AG08396 (cell line): ENCODE measurements around the gene KRT33A.

Experiments used
- DNase-seq: peaks from one replicate; pipeline ENCODE4 v3.0.0; 2012; ENCODE audit warnings: low spot score, mixed read lengths

KRT33A gene

GRCh38 chr17:41329279-41329948, 21.2 kb downstream of the KRT33A start:
- peak; percentile 71 for DNase-seq

DNA sequence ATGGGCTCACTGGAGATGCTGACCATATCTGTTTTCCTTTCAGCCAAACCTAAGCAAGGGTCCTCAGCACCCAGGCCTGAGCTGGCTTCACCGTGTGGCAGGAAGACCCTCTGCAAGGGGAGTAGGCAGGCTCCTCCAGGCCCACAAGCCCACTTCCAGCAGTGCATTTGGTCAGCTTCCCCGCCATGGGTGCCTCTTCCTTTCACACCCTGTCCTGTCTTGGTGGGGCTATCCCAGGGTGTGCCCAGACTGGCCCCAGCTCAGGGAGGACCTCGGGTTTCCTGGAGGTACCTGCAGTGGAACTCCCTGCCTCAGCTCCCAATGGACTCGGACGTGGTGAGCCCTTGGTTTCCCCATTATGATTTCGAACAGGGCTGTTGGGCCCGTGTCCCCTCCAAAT, 22.4 kb downstream of the KRT33A start:
- DNase-seq, result no peak

GRCh38 chr17:41327411-41328120, 23.1 kb downstream of the KRT33A start:
- no peak for DNase-seq

DNA sequence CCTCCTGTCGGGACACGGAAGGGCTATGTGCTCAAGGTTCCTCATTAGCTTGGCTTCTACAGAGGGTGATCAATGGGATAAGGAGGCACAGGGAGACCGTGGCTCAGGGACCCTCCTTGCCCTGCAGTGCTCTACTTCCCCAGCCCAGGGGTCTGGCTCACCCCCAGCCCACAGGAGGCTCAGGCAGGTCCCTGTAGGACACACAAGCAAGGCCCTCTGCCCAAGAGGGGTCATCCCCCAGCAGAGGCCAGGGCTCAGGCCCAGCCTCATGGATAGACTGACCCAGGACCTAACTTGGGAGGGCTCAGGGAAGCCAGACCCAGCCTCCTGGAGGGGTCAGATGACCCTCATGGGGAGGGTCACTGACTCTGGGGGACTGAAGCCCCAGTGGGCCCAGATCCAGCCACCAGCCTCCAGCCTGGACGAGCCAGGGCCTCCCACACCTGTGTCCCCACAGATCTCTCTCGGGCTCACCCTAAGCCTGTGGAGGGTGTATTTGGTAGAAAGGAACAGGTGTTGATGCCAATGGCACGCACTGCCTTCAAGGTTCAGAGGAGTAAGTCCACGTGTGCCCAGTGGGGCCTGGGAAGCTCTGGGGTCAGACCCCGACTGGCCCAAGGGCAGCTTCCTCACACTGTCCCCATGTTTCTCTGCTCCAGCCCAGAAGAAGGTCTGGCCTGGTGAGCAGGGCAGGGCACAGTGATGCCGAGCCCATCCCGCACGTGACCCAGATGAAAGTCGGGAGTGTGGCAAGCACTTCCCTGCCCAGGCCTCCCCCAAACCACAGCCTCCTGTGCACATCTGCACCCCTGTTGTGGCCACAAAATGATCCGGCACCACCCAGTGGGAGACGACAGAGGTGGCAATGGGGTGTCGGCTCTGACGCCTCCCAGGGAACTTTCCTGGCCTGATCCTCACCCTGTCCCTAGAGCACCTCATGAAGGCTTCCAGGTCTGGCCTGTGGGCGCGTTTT, 24.2 kb downstream of the KRT33A start:
- no peak for DNase-seq

DNA sequence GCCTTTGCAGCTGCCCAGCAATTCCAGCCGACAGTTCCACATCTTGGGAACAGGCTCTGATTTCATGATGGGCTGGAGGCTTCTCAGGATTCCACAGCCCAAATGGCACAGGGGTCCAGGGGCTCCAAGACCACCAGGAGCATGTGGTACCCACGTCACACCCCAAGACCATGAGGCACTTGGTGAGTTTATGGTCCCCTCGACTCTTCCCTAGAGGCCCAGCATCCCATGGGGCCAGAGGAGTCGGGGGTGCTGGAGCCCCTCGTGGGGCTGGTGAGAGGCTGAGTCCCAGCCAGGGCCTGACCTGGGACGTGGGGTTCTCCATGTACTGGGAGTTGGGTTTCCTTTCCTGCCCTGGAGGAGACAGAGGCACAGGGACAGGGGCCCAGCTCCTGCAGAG, 25.0 kb downstream of the KRT33A start:
- DNase-seq, result no peak

GRCh38 chr17:41325126-41325525, 25.5 kb downstream of the KRT33A start:
- no peak for DNase-seq

- DNase-seq, result no peak
Observed at GRCh38 chr17:41324180-41325075, 26.2 kb downstream of the KRT33A start.

DNA sequence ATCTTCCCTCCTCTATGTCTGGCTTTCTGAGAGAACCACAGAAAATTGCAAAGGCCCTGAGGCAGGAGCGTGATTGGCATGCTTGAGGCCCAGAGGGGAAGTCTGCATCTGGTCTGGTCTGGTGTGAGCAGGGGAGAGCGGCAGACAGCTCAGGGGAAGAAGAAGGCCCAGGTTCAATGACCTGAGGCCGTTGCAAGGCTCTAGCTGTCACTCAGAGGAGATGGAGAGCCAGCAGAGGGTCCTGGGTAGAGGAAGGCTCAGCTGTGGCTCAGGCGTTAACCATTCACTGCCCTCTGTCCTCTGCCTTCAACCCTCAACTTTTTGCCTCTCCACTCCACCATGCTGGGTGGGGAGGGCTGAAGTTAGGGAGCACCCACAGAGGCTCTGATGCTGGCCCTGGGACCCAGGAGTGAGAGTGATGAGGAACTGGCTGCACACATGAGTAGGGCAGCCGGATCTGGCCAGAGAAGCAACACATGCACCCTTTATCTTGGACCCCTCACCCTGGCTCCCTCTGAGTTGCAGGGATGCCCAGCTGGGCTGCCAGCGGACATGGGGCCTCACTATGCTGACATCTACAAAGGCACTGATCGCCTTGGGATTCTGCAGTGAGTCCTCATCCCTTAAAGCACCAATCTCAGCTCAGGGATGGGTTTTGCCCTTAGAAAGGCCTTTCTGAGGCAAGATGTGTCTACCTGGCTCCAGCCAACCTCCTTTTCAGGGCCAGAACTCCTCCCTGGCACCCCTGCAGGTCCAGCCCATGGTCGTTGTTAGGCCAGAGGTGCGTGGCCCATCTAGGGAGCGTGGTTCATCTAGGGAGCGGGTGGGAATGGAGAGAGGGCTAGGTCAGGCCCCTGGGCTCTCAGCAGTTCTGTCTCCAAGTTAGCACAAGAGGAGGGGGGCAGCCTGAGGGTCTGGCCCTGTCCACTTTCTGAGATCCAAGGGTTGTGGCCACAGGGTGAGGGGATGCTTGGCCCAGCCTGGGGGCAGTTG, 27.4 kb downstream of the KRT33A start:
- DNase-seq, result no peak

DNA sequence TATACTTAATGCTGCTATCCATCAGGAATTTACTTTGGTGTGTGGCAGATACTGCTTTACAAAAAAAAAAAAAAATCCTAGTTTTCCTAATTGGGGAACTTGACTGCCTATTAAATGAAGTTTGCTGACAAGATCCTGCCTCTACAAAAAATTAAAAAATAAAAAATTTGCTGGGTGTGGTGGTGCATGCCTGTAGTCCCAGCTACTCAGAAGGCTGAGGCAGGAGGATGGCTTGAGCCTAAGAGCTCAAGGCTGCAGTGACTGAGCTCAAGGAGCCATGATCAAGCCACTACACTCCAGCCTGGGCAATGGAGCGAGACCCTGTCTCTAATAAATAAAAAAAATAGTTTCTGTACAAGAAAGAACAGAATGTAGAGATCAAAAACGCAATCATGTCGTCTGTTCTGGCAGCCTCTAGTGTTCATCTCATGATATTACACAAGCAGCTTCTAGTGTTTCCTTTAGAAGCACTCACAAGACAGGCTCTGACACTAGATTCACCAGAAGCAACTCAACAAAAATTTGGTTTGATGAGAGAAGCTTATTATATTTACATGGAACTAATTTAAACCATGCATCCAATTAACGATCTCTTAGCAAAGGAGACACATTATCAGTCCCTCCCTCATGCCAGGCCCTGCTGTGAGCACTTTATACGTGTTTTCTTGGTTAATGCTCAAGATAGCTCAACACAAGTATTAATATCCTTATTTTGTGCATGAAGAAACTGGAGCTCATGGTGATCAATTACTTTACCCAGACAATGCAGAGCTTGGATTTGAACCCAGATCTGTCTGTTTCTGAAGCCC, 28.3 kb downstream of the KRT33A start:
- DNase-seq, result peak; percentile 55

GRCh38 chr17:41318231-41318630, 32.4 kb downstream of the KRT33A start:
- no peak for DNase-seq

- DNase-seq, result no peak
Observed at GRCh38 chr17:41315814-41316445, 34.7 kb downstream of the KRT33A start.

- no peak for DNase-seq
Observed at GRCh38 chr17:41315204-41315794, 35.3 kb downstream of the KRT33A start, which contains the start of gene KRTAP17-1. KRTAP17-1 (minus strand) TSS chr17:41315710; CDS start chr17:41315650, 60 bp downstream.

GRCh38 chr17:41311111-41311510, 39.5 kb downstream of the KRT33A start:
- DNase-seq, result no peak

DNA sequence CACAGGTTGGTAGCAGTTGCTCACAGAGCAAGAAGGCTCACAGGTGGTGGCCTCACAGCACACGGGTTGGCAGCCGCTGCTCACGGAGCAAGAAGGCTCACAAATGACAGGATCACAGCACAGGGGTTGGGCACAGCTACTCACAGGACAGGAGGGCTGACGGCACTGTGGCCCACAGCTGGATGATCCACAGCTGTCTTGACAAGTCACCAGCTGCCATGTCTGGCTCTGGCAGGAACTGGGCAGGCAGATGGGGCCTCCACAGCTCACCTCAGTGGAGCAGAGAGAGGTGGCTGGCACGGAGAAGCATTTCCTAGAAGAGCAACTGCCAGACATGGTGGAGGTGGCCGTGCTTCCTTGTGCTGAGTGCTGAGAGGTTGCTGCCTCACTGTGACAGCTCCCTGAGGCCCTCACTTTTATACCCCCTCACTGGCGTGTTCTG, 41.7 kb downstream of the KRT33A start, which contains the start of gene KRTAP16-1:
TSS of gene KRTAP16-1 (minus strand) at position 392 of the 442 bp plus-strand sequence. CDS start at position 336, 56 bp downstream.
- DNase-seq, result no peak

DNA sequence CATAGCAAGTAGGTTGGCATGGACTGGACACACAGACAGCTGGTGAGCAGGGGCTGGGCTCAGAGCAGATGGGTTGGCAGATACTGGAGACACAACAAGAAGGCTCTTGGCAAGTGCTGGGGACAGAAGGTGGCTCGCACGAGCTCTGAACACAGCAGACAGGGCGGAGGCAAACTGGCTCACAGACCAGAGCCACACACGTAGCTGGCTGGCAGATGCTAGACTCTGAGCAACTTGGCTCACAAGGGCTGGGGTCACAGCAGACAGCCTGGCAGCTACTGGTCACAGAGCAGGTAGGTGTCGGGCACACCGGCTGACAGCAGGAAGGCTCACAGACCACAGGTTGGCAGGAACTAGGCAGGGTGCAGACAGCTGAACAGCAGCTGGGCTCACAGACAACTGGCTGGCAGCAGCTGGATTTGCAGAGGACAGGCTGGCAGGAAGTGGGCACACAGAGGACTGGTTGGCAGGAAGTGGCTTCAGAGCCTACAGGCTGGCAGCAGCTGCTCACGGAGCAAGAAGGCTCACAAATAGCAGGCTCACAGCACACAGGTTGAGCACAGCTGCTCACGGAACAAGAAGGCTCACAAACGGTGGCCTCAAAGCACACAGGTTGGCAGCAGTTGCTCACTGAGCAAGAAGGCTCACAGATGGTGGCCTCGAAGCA, 42.2 kb downstream of the KRT33A start:
- DNase-seq, result no peak

DNA sequence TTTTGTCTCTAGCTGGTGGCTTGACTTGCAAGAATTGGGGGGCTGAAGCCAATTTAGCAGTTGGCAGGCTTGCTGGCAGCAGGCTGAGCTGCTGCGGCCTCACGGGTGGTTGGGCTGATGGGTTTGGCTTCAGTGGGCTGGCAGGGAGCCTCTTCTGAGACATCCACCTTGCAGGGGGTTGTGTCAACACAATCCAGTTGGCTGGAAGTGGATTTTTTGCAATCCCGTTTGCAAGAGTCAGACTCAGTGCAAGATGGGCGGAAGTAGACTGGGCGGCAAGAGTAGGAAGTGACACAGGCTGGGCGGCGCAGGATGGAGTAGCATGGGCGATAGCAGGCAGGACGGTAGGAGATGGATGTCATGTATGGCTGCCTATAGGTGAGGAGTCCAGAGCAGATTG, 43.0 kb downstream of the KRT33A start:
- DNase-seq, result no peak

GRCh38 chr17:41304091-41304490, 46.5 kb downstream of the KRT33A start:
- DNase-seq, result no peak

- DNase-seq, result no peak
Observed at GRCh38 chr17:41302981-41303380, 47.6 kb downstream of the KRT33A start.
